ENCODE results near the gene KDM1B. TPM values are rescaled to one million over a fixed set of nuclear protein-coding genes. Genes with fewer than 3 reads are reported as not detected.

The KDM1B gene
- total and polyA plus RNA-seq, 9 of the 15 experiments (the other 6 are each of a cell fraction or from before 2014, with no cell fraction given) = 1.4 to 58.9 (median 36.3) TPM

DNA sequence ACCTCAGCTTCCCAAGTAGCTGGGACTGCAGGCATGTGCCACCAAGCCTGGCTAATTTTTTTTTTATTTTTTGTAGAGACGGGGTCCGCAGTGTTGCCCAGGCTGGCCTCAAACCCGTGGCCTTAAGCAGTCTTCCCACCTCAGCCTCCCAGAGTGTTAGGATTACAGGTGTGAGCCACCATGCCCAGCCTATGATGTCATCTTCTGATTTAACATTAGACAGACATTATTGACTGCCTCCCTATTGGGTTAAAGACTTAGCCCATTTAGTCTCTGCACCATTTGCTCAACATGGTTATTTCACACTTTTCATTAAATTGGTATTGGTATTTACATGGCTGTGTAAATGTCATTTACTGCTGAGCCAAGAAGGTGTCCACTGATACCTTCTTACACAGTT is 63.0 kb downstream of the KDM1B start:
- 89% methylated on average over 3 of the region's 3 CpGs for WGBS (ENCODE audit: insufficient coverage, low coverage, missing lambda C conversion rate)
- FAIRE-seq = no peak
- Histone ChIP-seq H2AFZ (ENCODE audit: low read depth, low read length) (no peak overlapping the region), H3K79me2 (ENCODE audit: control insufficient read depth, insufficient read depth, low read length) (no peaks in the 10 kb centered on the region), H3K36me3 (ENCODE audit: control insufficient read depth, insufficient read depth, low read length) (peaks cover 67% of the 10 kb centered on the region), H3K4me2 (ENCODE audit: insufficient read depth, low read length) (no peak overlapping the region), H3K9me1 (ENCODE audit: control insufficient read depth, insufficient read depth, low read length) (no peaks in the 10 kb centered on the region), H3K4me1 (replicated peaks in 1 of 2; ENCODE audit: control insufficient read depth in 2 of 2, insufficient read depth in 2 of 2, low read length in 2 of 2) (no peaks in the 10 kb centered on the region), H3K27me3 (ENCODE audit: control insufficient read depth in 2 of 2, insufficient read depth in 2 of 2, low read length in 2 of 2) (no peaks in the 10 kb centered on the region), H3K9me3 (replicated peaks; ENCODE audit: control insufficient read depth, insufficient read depth, low read depth, low read length) (no peaks in the 10 kb centered on the region), H4K20me1 (replicated peaks; ENCODE audit: control insufficient read depth, insufficient read depth, low read length) (0 out of 2 replicates have a peak, but pooled peaks cover 3% of the 10 kb centered on the region), H3K9ac (ENCODE audit: insufficient read depth in 1 of 2, low read depth in 2 of 2, low read length in 2 of 2) (no peak overlapping the region), H3K27ac (ENCODE audit: extremely low read depth, low read depth, low read length) (no peak overlapping the region), H3K4me3 (no peak overlapping the region)
- ChIA-PET POLR2A (interaction anchor here (1.8 kb wide), 1 partner anchor 11 kb away, joined by 7 read pairs; no protein-coding TSS in a partner anchor), CTCF (ENCODE audit: low intra/inter-chr PET ratio) (no interaction called here)
- BruUV-seq (replicated peaks) = no TSS peak
- DNase-seq (ENCODE audit: extremely low read depth in 1 of 4, low spot score in 3 of 4) = no peak
- ATAC-seq = no peak
- in situ Hi-C loops (cut with MboI) = no loop called here
- intact Hi-C loops (cut with micrococcal nuclease) = no loop called here
- TF ChIP-seq, protein P1, sequence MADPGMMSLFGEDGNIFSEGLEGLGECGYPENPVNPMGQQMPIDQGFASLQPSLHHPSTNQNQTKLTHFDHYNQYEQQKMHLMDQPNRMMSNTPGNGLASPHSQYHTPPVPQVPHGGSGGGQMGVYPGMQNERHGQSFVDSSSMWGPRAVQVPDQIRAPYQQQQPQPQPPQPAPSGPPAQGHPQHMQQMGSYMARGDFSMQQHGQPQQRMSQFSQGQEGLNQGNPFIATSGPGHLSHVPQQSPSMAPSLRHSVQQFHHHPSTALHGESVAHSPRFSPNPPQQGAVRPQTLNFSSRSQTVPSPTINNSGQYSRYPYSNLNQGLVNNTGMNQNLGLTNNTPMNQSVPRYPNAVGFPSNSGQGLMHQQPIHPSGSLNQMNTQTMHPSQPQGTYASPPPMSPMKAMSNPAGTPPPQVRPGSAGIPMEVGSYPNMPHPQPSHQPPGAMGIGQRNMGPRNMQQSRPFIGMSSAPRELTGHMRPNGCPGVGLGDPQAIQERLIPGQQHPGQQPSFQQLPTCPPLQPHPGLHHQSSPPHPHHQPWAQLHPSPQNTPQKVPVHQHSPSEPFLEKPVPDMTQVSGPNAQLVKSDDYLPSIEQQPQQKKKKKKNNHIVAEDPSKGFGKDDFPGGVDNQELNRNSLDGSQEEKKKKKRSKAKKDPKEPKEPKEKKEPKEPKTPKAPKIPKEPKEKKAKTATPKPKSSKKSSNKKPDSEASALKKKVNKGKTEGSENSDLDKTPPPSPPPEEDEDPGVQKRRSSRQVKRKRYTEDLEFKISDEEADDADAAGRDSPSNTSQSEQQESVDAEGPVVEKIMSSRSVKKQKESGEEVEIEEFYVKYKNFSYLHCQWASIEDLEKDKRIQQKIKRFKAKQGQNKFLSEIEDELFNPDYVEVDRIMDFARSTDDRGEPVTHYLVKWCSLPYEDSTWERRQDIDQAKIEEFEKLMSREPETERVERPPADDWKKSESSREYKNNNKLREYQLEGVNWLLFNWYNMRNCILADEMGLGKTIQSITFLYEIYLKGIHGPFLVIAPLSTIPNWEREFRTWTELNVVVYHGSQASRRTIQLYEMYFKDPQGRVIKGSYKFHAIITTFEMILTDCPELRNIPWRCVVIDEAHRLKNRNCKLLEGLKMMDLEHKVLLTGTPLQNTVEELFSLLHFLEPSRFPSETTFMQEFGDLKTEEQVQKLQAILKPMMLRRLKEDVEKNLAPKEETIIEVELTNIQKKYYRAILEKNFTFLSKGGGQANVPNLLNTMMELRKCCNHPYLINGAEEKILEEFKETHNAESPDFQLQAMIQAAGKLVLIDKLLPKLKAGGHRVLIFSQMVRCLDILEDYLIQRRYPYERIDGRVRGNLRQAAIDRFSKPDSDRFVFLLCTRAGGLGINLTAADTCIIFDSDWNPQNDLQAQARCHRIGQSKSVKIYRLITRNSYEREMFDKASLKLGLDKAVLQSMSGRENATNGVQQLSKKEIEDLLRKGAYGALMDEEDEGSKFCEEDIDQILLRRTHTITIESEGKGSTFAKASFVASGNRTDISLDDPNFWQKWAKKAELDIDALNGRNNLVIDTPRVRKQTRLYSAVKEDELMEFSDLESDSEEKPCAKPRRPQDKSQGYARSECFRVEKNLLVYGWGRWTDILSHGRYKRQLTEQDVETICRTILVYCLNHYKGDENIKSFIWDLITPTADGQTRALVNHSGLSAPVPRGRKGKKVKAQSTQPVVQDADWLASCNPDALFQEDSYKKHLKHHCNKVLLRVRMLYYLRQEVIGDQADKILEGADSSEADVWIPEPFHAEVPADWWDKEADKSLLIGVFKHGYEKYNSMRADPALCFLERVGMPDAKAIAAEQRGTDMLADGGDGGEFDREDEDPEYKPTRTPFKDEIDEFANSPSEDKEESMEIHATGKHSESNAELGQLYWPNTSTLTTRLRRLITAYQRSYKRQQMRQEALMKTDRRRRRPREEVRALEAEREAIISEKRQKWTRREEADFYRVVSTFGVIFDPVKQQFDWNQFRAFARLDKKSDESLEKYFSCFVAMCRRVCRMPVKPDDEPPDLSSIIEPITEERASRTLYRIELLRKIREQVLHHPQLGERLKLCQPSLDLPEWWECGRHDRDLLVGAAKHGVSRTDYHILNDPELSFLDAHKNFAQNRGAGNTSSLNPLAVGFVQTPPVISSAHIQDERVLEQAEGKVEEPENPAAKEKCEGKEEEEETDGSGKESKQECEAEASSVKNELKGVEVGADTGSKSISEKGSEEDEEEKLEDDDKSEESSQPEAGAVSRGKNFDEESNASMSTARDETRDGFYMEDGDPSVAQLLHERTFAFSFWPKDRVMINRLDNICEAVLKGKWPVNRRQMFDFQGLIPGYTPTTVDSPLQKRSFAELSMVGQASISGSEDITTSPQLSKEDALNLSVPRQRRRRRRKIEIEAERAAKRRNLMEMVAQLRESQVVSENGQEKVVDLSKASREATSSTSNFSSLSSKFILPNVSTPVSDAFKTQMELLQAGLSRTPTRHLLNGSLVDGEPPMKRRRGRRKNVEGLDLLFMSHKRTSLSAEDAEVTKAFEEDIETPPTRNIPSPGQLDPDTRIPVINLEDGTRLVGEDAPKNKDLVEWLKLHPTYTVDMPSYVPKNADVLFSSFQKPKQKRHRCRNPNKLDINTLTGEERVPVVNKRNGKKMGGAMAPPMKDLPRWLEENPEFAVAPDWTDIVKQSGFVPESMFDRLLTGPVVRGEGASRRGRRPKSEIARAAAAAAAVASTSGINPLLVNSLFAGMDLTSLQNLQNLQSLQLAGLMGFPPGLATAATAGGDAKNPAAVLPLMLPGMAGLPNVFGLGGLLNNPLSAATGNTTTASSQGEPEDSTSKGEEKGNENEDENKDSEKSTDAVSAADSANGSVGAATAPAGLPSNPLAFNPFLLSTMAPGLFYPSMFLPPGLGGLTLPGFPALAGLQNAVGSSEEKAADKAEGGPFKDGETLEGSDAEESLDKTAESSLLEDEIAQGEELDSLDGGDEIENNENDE (IDR thresholded peaks at IDR 0.05; ENCODE audit: low read depth, low read length) = no peak
- TF ChIP-seq, protein P2, sequence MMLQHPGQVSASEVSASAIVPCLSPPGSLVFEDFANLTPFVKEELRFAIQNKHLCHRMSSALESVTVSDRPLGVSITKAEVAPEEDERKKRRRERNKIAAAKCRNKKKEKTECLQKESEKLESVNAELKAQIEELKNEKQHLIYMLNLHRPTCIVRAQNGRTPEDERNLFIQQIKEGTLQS (IDR thresholded peaks at IDR 0.05) = 0 out of 2 replicates have a peak, but pooled peaks have one; percentile 21
- TF ChIP-seq, protein P2 (CRISPR knock-in tag; conservative IDR thresholded peaks at IDR 0.05) = no peak
- TF ChIP-seq NR2F6 (CRISPR knock-in tag; IDR thresholded peaks at IDR 0.05) = no peak
- TF ChIP-seq, protein P3, sequence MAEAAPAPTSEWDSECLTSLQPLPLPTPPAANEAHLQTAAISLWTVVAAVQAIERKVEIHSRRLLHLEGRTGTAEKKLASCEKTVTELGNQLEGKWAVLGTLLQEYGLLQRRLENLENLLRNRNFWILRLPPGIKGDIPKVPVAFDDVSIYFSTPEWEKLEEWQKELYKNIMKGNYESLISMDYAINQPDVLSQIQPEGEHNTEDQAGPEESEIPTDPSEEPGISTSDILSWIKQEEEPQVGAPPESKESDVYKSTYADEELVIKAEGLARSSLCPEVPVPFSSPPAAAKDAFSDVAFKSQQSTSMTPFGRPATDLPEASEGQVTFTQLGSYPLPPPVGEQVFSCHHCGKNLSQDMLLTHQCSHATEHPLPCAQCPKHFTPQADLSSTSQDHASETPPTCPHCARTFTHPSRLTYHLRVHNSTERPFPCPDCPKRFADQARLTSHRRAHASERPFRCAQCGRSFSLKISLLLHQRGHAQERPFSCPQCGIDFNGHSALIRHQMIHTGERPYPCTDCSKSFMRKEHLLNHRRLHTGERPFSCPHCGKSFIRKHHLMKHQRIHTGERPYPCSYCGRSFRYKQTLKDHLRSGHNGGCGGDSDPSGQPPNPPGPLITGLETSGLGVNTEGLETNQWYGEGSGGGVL (CRISPR knock-in tag; IDR thresholded peaks at IDR 0.05) = no peak

Measured in K562 (cell line).